Skeletal muscle satellite cell (primary cell): Measurements from ENCODE around the gene MVB12B.
"Not testable (repeated sequence)": the region's sequence is repeated elsewhere in the genome, so short reads cannot be mapped to it uniquely, and the experiment has no call there.

Source experiments
- H3K27me3 ChIP-seq: 2 replicates; pipeline ENCODE4 v1.7.0; 2013; ENCODE audit warnings: low read length; ENCODE audit not compliant: control insufficient read depth, insufficient read depth
- H3K36me3 ChIP-seq: 2 replicates; pipeline ENCODE4 v1.7.0; 2013; ENCODE audit warnings: mild to moderate bottlenecking, control low read depth, low read length; ENCODE audit not compliant: insufficient read depth
- H3K4me1 ChIP-seq: 2 replicates; pipeline ENCODE4 v1.7.0; 2013; ENCODE audit warnings: low read length; ENCODE audit not compliant: control insufficient read depth, insufficient read depth
- H3K4me2 ChIP-seq: 2 replicates; pipeline ENCODE4 v1.7.0; 2013; ENCODE audit warnings: mild to moderate bottlenecking, low read length
- H3K4me3 ChIP-seq: 2 replicates; pipeline ENCODE4 v1.7.0; 2013; ENCODE audit warnings: low read length
- H3K9ac ChIP-seq: 2 replicates; pipeline ENCODE4 v1.7.0; 2013; ENCODE audit warnings: mild to moderate bottlenecking, low read depth, low read length, moderate library complexity
- H3K9me3 ChIP-seq: replicated peaks from 2 replicates; pipeline ENCODE4 v1.7.0; 2013; ENCODE audit warnings: mild to moderate bottlenecking, control low read depth, low read length

Gene MVB12B

DNA sequence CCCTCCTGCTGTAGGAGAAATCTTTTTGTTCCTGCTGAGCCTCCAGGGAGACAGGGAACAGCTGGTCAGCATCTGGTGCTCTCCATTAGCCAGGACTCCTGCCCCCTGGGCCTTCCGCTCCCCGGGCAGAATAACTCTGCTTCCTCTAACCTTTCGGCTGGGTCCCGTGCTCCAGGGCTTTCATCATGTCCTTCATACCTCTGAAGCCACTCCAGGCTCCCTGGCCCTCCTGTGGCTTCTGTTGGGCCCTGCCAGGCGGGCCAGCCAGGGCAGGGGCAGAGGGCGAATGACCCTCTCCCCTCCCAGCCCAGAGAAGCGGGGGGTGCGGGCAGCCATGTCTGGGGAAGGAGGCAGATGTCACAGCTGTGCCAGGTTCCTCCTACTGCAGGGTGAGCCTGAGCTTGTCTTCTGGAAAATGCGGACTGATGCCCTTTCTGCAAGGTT, 205.4 kb downstream of the MVB12B start:
- Histone ChIP-seq H3K4me1 (no peaks in the 10 kb centered on the region), H3K4me2 (no peak overlapping the region), H3K36me3 (no peaks in the 10 kb centered on the region), H3K4me3 (no peak overlapping the region), H3K9me3 (no peaks in the 10 kb centered on the region), H3K9ac (no peak overlapping the region), H3K27me3 (peaks cover 75% of the 10 kb centered on the region)

DNA sequence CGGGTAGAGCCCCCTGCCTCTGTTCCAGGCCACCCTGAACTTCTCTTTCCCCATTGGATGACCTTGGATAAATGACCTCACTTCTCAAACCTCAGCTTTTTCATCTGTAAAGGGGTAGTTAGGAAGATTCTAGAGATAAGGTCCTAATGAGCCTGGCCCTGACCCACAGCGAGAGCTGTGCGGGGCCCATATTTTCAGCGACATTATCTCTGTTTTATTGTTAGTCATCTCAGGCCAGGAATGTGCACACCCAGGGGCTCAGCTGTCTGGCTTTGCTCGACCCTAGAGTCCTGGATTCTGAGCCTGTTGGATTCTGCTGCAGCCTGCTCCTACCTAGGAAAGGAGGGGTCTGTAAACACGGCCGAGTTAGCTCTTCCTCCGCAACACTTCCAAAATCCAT, 205.9 kb downstream of the MVB12B start:
- H3K9me3 ChIP-seq, result no peaks in the 10 kb centered on the region
- H3K27me3 ChIP-seq, result peaks cover 76% of the 10 kb centered on the region
- no peak overlapping the region for H3K9ac ChIP-seq
- H3K4me3 ChIP-seq, result no peak overlapping the region
- H3K36me3 ChIP-seq, result no peaks in the 10 kb centered on the region
- H3K4me2 ChIP-seq, result no peak overlapping the region
- H3K4me1 ChIP-seq, result no peaks in the 10 kb centered on the region

DNA sequence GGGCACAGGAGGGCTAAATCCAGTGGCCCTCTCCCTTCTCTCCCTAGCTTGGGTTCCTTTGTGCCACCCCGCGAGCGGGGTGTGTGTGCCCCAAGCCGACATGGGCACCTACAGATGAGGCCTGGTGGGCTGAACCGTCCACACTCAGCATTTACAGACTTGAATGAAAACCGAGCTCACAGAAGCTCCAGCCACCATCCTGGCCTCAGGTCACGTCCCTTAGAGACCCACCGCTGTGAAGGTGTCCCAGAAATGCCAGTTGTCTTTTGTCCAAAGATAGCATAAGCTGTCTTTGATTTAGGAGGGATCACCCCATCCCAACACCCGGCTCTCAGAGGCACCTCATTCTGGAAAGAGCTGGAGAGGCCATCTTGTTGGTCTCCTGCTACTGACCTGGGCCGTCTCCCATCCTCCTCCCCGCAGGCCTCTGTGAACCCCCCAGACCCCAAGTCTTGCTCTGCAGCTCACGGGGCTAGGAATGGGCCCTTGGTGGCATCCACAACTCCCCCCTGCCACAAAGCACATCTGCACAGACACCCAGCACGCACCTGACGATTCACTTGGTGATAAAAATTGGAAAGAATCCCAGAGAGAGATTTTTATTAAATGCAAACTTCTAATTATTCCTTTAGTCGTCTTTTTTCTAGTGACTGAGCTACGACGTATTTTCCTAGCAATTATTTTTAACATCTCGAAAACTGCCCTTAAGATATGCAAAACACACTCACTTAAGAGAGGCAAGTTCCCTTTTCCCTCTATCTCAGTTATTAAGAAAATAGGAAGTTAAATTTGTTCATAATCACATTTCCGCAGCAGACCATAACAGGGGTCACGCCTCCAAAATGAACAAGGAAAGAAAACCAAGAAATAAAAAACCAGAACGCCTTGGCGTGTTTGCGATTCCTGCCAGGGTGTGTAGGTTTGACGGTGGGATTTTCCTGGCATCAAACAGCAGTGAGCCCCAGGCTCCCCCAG, 206.6 kb downstream of the MVB12B start:
- Histone ChIP-seq H3K4me1 (no peaks in the 10 kb centered on the region), H3K4me2 (no peak overlapping the region), H3K4me3 (no peak overlapping the region), H3K9me3 (no peaks in the 10 kb centered on the region), H3K9ac (no peak overlapping the region), H3K36me3 (no peaks in the 10 kb centered on the region), H3K27me3 (peaks cover 75% of the 10 kb centered on the region)

DNA sequence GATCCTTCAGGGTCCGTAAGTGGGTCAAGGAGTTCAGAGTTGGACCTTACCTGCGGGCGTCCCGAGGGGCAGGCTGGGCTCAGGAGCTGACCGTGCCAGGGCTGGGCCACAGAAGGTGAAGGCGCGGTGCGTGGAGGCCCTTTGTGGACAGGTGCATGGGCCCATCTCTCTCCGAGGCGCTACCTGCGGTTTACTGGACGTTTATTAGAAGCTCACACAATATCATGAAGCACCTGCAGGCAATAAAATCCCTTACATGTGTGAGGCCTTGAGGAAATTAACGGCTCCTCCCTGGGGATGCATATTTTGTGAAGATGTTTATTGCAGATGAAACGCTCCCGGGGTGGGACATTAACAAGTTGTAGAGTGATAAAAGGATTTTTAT, 207.3 kb downstream of the MVB12B start:
- H3K4me3 ChIP-seq, result no peak overlapping the region
- no peak overlapping the region for H3K4me2 ChIP-seq
- H3K4me1 ChIP-seq, result no peaks in the 10 kb centered on the region
- H3K36me3 ChIP-seq, result no peaks in the 10 kb centered on the region
- H3K9ac ChIP-seq, result no peak overlapping the region
- H3K9me3 ChIP-seq, result no peaks in the 10 kb centered on the region
- peaks cover 77% of the 10 kb centered on the region for H3K27me3 ChIP-seq

DNA sequence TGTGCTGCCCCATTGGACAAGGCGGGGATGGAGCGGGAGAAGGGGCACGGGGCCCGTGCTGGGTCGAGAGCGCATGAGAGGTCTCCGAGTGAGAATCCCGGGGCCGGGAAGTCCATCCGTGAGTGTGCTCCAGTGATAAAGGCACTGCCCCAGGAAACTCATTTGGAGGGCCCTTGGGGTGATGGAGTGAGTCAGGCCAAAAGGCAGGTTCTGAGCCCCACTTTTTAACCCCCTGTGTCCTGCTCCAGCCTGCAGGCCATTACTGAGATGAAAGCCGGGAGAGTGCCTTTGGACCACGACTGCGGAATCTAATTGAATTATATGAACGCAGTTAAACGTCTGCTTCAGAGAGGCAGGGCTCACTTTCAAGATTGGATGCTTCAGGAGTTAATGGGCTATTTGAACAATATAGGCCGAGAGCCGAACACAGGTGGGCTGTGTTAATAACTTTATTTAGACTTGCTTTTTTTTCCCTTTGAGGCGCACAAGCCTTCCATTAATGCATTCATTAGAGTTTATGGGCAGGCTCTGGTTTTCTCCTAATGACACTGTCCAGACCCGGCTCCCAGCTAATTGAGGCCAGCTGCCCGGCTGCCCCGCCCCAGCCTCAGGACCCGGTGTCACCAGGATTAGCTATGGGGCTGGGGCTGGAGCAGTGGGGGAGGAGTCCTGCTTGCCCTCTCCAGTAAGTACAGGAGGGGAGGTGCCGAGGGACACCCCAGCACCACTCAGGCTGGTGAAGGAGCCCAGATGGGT, 208.0 kb downstream of the MVB12B start:
- no peaks in the 10 kb centered on the region for H3K9me3 ChIP-seq
- H3K27me3 ChIP-seq, result peaks cover 73% of the 10 kb centered on the region
- H3K9ac ChIP-seq, result no peak overlapping the region
- H3K4me2 ChIP-seq, result no peak overlapping the region
- no peak overlapping the region for H3K4me3 ChIP-seq
- H3K36me3 ChIP-seq, result no peaks in the 10 kb centered on the region
- no peaks in the 10 kb centered on the region for H3K4me1 ChIP-seq

DNA sequence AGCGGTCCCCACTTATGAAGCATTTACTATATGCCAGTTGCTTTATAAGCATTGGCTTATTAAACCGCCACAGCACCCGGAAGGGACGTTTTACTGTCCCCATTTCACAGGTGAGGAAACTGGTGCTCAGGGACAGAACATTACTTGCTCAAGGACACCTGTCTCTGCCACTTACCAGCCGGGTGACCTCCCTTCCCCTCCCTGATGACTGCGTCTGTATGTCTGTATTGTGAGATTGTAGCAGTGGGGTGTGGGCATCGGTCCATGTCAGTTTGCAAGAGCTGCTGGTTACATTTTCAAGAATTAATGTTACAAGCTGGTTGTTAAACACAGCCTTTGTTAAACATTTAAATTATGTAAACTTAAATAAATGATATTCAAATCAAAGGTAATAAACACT, 209.5 kb downstream of the MVB12B start:
- H3K27me3 ChIP-seq, result peaks cover 60% of the 10 kb centered on the region
- no peak overlapping the region for H3K4me2 ChIP-seq
- H3K4me1 ChIP-seq, result no peaks in the 10 kb centered on the region

DNA sequence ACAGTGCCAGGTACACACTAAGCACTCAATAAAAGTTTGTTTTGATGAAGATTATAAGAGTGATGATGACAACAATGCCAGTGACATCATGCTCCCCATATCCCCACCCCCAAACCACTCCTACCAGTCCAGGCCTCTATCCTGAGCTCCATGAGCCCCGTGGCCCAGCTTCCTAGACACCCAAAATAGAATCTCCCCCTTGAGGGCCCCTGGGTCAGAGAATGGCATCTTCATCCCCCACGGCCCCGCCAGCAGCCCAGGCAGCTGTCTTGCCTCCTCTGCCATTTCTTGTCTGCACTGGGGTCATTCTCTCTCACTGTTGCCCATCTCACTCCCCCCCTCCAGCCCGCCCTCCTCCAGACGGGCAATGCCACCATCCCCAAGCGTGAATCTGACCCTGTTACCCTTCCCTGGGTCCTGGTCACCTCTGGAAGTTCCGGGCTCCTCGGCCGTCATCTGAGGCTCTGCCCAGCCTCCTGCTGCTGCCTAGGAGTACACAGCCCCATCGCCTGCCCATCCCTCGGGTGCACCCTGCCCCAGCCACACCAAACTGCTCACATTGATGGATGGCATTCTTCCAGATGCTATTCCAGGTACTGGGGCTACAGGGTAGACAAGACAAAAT, 210.3 kb downstream of the MVB12B start:
- Histone ChIP-seq H3K4me3 (no peak overlapping the region), H3K27me3 (peaks cover 53% of the 10 kb centered on the region), H3K36me3 (no peaks in the 10 kb centered on the region), H3K9ac (no peak overlapping the region), H3K9me3 (no peaks in the 10 kb centered on the region), H3K4me2 (no peak overlapping the region), H3K4me1 (no peaks in the 10 kb centered on the region)

More for the DNA sequence above, 209.5 kb downstream of the MVB12B start:
- H3K9ac ChIP-seq, result no peak overlapping the region
- H3K9me3 ChIP-seq, result no peaks in the 10 kb centered on the region
- H3K36me3 ChIP-seq, result no peaks in the 10 kb centered on the region
- no peak overlapping the region for H3K4me3 ChIP-seq

DNA sequence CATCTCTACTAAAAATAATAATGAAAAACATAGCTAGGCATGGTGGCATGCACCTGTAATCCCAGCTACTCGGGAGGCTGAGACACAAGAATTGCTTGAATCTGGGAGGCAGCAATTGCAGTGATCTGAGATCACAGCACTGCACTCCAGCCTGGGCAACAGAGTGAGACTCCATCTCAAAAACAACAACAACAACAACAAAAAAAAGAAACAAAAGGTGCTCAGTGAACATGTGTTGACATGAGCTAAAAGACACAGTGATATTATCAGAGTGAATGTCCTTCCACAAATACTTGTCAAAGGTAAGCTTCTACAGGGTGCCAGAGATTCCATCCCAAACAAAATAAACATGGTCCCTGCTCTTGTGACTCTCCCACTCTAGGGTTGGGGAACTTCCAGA, 211.9 kb downstream of the MVB12B start:
- Histone ChIP-seq H3K9ac (no peak overlapping the region), H3K4me2 (no peak overlapping the region), H3K4me1 (no peaks in the 10 kb centered on the region), H3K27me3 (peaks cover 42% of the 10 kb centered on the region), H3K9me3 (no peaks in the 10 kb centered on the region), H3K36me3 (no peaks in the 10 kb centered on the region), H3K4me3 (no peak overlapping the region)

DNA sequence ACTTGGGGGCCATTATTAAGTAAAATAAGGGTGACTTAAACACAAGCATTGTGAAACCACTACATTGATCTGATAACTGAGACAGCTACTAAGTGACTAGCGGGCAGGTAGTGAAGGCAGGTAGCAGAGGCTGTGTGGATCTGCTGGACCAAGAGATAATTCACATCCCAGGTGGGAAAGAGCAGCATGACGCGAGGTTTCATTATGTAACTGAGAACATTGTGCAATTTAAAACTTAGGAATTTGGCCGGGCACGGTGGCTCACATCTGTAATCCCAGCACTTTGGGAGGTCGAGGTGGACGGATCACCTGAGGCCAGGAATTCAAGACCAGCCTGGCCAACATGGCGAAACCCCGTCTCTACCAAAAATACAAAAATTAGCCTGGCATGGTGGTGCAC, 213.8 kb downstream of the MVB12B start:
- not testable (repeated sequence) for H3K4me2 ChIP-seq, H3K4me3 ChIP-seq, H3K4me1 ChIP-seq, H3K36me3 ChIP-seq, H3K9ac ChIP-seq, H3K9me3 ChIP-seq
- H3K27me3 ChIP-seq, result peaks cover 37% of the 10 kb centered on the region

DNA sequence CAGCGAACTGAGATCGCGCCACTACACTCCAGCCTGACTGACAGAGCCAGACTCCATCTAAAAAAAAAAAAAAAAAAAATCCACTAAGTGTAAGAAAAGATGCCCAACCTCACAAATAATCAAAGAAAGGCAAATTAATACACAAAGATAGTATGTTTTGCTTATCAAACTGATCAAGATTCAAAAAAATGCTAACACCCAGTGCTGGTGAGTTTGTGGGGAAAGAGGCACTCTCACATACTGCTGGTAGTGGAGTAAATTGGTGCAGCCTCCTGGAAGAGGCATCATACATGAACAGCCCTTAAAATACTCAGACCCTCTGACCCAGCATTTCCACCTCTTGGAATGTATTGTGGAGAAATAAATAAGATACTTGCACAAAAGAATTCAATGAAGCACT, 216.9 kb downstream of the MVB12B start:
- Histone ChIP-seq H3K9me3 (no peaks in the 10 kb centered on the region), H3K9ac (no peak overlapping the region), H3K4me3 (no peak overlapping the region), H3K36me3 (no peaks in the 10 kb centered on the region), H3K27me3 (peaks cover 31% of the 10 kb centered on the region), H3K4me1 (no peaks in the 10 kb centered on the region), H3K4me2 (no peak overlapping the region)

DNA sequence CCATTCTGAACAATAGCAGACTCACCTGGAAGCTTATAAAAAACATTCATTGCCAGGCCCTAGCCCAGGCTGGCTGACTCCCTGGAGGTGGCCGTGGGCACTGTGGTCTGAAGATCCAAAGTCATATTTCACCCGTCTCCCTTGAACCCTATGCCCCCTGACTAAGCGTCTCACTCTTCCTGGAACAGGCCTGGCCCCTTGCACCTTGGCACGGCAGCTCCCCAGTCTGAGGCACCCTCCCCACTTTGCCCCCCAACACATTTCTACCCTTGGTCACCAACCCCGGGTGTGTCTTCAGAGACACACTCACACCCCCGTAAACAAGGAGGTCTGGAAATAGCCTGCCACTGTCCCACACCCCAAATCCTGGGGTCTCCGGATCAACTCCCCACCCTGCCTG, 218.5 kb downstream of the MVB12B start:
- Histone ChIP-seq H3K9me3 (no peaks in the 10 kb centered on the region), H3K4me1 (no peaks in the 10 kb centered on the region), H3K4me2 (no peak overlapping the region), H3K36me3 (no peaks in the 10 kb centered on the region), H3K27me3 (peaks cover 34% of the 10 kb centered on the region), H3K9ac (no peak overlapping the region), H3K4me3 (no peak overlapping the region)
